ENCODE data around the gene COBLL1.

COBLL1 gene

DNA sequence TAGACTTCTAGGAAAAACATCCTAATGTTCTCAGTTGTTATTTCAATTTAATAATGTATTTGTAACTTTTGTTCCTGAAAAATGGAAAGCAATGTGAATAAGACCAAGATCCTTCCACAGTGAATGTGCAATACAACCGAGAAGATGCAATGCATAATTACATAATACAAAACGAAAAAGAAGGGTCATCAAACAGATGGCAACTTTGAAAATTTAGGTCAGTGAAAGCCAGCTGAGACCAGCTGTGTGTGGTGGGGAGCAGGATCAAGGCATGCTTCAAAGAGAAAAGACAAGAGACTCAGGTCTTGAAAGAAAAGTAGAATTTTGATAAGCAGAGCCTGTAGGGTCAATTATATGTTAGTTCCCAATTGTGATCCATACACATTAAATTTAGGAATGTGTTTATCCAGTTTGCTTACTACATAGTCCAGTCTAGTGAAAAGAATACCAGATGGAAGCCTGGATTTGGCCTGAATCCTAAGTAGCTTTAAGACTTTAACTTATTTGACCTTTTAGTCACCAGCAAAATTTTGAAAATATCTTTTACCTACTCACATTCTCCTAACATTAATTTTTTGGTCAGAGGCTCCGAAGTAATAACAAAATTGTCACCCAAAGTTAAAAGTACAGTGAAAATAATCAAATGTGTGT lies 93.7 kb downstream of the COBLL1 start:
- H3K4me3 Mint-ChIP-seq: no peak overlapping the region
- no peaks in the 10 kb centered on the region for H3K27me3 Mint-ChIP-seq
- H3K9me3 Mint-ChIP-seq: no peaks in the 10 kb centered on the region
- no peaks in the 10 kb centered on the region for H3K36me3 Mint-ChIP-seq (ENCODE audit: low read depth)
- H3K4me1 Mint-ChIP-seq (ENCODE audit: low read depth): no peaks in the 10 kb centered on the region
- DNase-seq: no peak
- H3K27ac Mint-ChIP-seq: no peak overlapping the region

DNA sequence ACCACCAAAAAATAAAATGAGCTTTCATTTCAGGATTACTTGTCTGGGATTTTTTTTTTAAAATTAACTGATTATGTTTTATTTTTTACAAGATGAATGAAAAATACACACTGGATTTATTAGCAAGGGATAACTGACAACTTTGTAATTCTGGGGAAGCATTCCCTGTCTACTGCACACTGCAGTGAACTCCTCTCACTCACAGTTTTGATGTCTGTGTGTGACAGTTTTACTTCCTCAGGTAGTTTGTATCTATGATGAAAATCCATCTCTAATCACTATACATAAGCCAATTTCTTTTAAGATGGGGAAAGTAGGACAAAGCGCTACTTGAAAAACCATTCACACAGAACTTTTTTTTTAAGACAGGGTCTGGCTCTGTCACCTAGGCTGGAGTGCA lies 94.5 kb downstream of the COBLL1 start:
- no peaks in the 10 kb centered on the region for H3K27me3 Mint-ChIP-seq
- no peak overlapping the region for H3K27ac Mint-ChIP-seq
- H3K4me1 Mint-ChIP-seq (ENCODE audit: low read depth): no peaks in the 10 kb centered on the region
- H3K36me3 Mint-ChIP-seq (ENCODE audit: low read depth): no peaks in the 10 kb centered on the region
- no peak overlapping the region for H3K4me3 Mint-ChIP-seq
- no peaks in the 10 kb centered on the region for H3K9me3 Mint-ChIP-seq
- DNase-seq: no peak

DNA sequence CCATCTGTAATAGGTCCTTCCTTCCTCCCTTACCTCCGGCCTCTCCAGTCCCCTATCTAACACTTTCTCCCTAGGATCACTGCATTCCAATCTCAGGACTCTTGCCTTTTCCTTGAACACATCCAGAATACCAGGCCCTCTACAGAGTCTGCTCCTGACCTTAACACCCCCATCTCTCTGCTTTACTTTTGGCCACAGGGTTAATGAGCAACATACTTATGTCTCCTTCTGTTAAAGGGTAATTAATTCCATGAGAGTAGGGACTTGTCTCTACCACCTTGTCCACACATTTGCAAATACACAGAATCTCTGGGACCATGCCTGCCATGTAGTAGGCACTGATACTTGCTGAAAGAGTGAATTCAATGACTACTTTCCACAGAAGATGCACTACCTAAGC lies 94.9 kb downstream of the COBLL1 start:
- H3K9me3 Mint-ChIP-seq: no peaks in the 10 kb centered on the region
- no peaks in the 10 kb centered on the region for H3K27me3 Mint-ChIP-seq
- H3K36me3 Mint-ChIP-seq (ENCODE audit: low read depth): no peaks in the 10 kb centered on the region
- no peaks in the 10 kb centered on the region for H3K4me1 Mint-ChIP-seq (ENCODE audit: low read depth)
- H3K4me3 Mint-ChIP-seq: no peak overlapping the region
- DNase-seq: no peak
- H3K27ac Mint-ChIP-seq: no peak overlapping the region

DNA sequence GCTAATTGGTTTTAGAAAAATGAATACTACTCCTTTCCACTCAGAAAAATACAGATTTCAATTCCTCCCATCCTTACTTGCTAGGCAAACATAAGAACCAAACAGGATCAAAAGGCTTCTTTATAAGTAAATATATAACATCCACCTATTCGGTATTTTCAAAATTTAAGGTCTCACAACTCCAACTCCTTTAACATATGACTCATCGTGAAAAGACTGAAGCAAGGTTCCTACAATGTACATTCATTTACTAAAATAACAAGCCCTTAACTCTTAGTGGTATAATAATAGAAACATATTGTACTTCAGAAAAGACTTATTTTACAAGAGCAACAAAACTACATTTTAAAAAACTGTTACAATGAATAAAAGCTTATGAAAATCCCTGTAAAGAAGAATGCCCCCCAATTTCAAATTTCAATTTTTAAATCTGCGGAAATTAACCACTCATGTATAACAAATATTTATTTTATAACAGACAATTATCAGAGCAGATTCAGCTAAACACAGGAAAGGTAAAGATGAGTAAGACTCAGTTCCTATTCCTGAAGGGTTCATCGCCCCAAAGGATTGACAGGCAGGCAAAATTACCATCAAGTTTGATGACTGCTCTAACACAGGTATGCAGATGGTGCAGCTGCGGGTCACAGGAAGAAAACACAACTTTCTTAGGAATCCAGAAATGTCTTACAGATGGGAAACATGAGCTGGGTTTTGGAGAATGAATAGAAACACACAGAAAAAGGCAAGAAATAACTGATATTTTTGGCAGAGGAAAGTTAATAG lies 96.4 kb downstream of the COBLL1 start:
- no peaks in the 10 kb centered on the region for H3K9me3 Mint-ChIP-seq
- no peaks in the 10 kb centered on the region for H3K36me3 Mint-ChIP-seq (ENCODE audit: low read depth)
- no peaks in the 10 kb centered on the region for H3K27me3 Mint-ChIP-seq
- DNase-seq: no peak
- no peak overlapping the region for H3K4me3 Mint-ChIP-seq
- no peak overlapping the region for H3K27ac Mint-ChIP-seq
- no peaks in the 10 kb centered on the region for H3K4me1 Mint-ChIP-seq (ENCODE audit: low read depth)

DNA sequence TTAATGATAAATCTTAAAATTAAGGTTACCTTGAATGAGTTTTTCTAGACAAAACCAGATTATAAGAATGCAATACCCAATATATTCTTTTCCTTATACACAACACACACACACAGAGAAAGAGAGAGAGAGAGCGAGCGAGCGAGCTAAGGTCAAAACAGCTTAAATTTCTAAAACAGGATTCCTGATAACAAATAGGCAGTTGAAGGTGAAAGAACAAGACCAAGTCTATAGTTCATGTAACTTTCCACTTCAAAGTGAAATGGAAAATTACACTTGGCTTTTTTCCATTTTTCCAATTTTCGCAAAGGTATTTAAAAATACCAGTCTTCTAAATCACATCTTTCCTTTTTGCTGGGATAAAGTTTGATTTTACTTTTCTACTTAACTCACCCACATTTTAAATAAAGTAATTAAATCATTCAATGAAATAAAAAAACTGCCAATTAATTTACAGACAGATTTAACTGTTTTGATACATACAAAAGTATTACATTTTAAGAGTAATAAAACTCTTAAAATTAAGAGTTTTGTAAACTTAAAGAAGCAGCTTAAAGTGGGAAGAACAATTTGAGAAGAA lies 98.8 kb downstream of the COBLL1 start:
- DNase-seq: no peak
- Mint-ChIP-seq H3K36me3 (ENCODE audit: low read depth) (no peaks in the 10 kb centered on the region), H3K9me3 (no peaks in the 10 kb centered on the region), H3K4me3 (no peak overlapping the region), H3K4me1 (ENCODE audit: low read depth) (no peaks in the 10 kb centered on the region), H3K27me3 (peaks cover under 1% of the 10 kb centered on the region), H3K27ac (no peak overlapping the region)

DNA sequence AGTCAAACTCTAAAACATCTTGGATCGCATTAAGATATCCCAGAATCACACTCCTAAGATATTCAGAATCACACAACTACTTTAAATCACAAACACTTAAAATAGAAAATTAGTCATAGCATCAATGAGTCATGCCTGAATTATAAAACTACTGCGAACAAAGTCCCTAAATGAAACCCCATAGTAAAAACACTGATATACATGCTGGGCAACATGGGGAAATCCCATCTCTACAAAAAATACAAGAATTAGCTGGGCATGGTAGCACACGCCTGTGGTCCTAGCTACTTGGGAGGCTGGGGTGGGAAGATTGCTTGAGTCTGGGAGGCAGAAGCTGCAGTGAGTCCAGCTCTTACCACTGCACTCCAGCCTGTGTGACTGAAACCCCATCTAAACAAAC lies 101.7 kb downstream of the COBLL1 start:
- H3K9me3 Mint-ChIP-seq: no peaks in the 10 kb centered on the region
- H3K4me3 Mint-ChIP-seq: no peak overlapping the region
- no peaks in the 10 kb centered on the region for H3K4me1 Mint-ChIP-seq (ENCODE audit: low read depth)
- H3K27ac Mint-ChIP-seq: no peak overlapping the region
- H3K27me3 Mint-ChIP-seq: peaks cover 6% of the 10 kb centered on the region
- no peaks in the 10 kb centered on the region for H3K36me3 Mint-ChIP-seq (ENCODE audit: low read depth)
- no peak for DNase-seq

DNA sequence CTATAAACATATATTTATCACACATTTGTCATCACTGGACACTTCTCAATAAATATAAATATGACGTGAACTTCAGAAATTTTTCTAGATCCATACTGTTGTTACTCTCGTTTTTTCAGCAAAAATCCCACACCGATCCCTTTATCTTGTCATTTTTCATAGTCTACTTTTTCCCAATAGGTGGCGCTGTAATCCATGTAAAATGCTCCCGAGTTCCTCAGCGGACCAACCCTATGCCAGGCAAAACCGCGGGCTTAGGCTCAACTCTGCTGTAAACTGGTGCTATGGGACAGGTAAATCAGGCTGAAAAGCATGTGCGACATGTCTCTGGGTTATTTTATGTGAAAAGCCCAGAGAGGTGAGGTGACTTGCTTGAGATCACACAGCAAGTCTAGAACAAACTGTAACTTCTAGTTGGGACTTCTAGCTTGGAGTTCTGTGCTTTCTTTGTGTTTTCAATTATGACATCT lies 104.0 kb downstream of the COBLL1 start:
- H3K4me1 Mint-ChIP-seq (ENCODE audit: low read depth): no peaks in the 10 kb centered on the region
- H3K9me3 Mint-ChIP-seq: no peaks in the 10 kb centered on the region
- no peaks in the 10 kb centered on the region for H3K36me3 Mint-ChIP-seq (ENCODE audit: low read depth)
- H3K4me3 Mint-ChIP-seq: no peak overlapping the region
- DNase-seq: peak; percentile 32
- no peak overlapping the region for H3K27ac Mint-ChIP-seq
- H3K27me3 Mint-ChIP-seq: peaks cover 6% of the 10 kb centered on the region

DNA sequence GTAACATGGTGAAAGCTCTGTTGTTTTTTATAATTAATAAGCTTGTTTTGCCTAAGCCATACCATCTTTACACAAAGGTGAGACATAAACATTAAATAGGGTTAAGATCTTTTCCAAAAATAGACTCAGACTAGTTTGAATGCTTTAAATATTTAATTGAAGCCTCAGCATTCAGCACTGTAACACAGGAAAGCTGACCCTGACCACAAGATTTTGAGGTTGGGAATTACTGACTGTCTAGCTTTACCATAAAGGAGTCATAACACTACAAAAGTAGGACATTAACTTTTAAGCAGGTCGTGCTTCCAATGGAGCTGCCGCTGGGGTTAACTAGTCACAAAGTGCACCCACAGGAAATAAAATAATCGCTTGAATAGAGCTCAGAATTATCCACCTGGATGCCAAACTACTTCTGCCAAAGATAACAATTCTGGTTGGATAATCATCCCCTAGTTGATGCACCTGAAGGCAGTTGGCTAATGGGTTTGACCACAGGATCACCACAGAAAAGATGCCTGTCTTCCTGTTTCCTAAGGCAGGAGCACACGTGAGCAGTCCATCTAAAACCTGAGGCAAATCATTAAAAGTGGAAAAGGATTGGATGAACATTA lies 106.2 kb downstream of the COBLL1 start:
- peaks cover 6% of the 10 kb centered on the region for H3K27me3 Mint-ChIP-seq
- no peak overlapping the region for H3K4me3 Mint-ChIP-seq
- no peaks in the 10 kb centered on the region for H3K36me3 Mint-ChIP-seq (ENCODE audit: low read depth)
- no peaks in the 10 kb centered on the region for H3K4me1 Mint-ChIP-seq (ENCODE audit: low read depth)
- H3K9me3 Mint-ChIP-seq: no peaks in the 10 kb centered on the region
- no peak for DNase-seq
- H3K27ac Mint-ChIP-seq: no peak overlapping the region

DNA sequence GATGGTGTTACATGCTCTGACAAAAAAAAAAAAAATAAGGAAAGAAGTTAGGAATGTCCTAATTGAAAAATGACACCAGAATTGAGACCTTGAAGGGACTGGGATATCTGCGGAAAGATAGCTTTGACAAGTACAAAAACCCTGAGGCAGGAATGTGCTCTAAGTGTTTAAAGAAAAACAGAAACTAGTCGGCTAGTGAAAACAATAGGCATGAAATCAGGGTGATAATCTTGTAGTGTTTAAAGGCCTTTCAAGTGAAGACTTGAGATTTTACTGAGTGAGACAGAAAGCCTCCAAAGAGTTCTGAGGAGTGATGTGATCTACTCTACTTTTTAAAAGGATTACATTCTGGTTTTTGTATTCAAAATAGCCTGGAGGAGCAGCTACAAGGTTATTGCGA lies 107.4 kb downstream of the COBLL1 start:
- Mint-ChIP-seq H3K4me3 (no peak overlapping the region), H3K27me3 (peaks cover 6% of the 10 kb centered on the region), H3K27ac (no peak overlapping the region), H3K36me3 (ENCODE audit: low read depth) (no peaks in the 10 kb centered on the region), H3K4me1 (ENCODE audit: low read depth) (no peaks in the 10 kb centered on the region), H3K9me3 (no peaks in the 10 kb centered on the region)
- DNase-seq: no peak

DNA sequence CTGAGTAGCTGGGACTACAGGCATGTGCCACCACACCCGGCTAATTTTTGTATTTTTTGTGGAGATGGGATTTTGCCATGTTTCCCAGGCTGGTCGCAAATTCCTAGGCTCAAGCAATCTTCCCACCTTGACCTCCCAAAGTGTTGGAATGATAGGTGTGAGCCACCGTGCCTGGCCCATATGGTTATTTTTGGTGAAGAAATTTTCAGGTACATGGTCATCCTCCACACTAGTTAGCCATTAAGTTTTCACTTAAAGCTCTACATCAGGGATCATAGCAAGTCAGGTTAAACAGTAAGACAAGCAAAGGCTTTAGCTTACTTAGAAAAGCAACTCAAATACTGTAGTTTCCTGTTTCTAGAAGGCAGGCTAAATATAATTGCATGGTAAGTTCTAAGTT lies 116.1 kb downstream of the COBLL1 start:
- Mint-ChIP-seq H3K36me3 (ENCODE audit: low read depth) (no peaks in the 10 kb centered on the region), H3K27ac (no peak overlapping the region), H3K27me3 (no peaks in the 10 kb centered on the region), H3K4me1 (ENCODE audit: low read depth) (no peaks in the 10 kb centered on the region), H3K4me3 (no peak overlapping the region), H3K9me3 (no peaks in the 10 kb centered on the region)
- no peak for DNase-seq

DNA sequence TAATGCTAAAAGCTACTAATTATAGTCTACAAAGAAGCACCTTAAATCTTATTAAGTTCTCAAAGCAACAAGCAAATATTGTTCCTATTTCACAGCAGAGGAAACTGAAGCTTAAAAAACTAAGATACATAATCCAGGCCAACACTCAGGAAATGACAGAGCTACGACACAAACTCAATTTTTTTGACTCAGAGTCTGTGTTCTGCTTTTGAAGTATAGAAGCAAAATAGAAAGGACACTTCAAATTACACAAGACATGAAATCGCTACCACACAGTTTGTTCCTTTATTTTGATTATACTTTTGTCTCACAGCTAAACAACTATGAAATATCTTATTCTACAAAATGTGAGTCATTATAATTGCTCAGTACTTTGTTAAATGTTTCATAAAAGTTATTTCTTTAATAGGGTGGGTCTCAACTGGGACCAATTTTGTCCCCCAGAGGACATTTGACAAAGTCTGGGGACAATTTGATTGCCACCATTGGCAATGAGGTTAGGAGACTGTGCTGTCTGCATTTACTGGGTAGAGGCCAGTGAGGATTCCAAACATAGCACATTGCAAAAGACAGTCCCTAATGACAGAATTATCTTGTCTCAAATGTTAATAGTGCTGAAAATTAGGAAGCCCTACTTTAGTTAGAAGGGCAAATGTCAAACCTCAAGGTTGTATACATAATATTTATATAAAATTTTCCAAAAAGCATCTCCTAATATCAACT lies 118.8 kb downstream of the COBLL1 start:
- H3K4me1 Mint-ChIP-seq (ENCODE audit: low read depth): no peaks in the 10 kb centered on the region
- DNase-seq: no peak
- H3K27ac Mint-ChIP-seq: no peak overlapping the region
- H3K36me3 Mint-ChIP-seq (ENCODE audit: low read depth): no peaks in the 10 kb centered on the region
- no peaks in the 10 kb centered on the region for H3K9me3 Mint-ChIP-seq
- no peak overlapping the region for H3K4me3 Mint-ChIP-seq
- H3K27me3 Mint-ChIP-seq: no peaks in the 10 kb centered on the region

DNA sequence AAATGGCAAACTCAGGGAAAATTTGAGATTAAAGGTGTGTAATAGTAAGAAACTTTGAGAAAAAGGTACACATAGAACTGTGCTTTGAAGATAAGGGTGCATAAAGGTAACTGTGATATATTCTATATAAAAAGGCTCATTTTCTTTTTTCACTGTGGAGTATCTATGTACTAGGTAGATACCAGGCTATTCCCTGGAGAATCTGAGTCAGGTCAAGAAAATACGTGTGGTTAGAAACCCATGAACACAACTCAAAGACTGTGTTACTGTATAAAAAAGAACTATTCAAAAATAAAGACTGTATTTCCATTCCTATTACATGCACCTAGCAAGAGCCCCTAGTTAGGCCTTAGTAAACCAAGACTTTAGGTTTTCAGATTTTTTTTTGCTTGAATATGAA lies 120.2 kb downstream of the COBLL1 start:
- no peaks in the 10 kb centered on the region for H3K36me3 Mint-ChIP-seq (ENCODE audit: low read depth)
- H3K27me3 Mint-ChIP-seq: no peaks in the 10 kb centered on the region
- no peaks in the 10 kb centered on the region for H3K4me1 Mint-ChIP-seq (ENCODE audit: low read depth)
- H3K27ac Mint-ChIP-seq: no peak overlapping the region
- no peaks in the 10 kb centered on the region for H3K9me3 Mint-ChIP-seq
- no peak overlapping the region for H3K4me3 Mint-ChIP-seq
- DNase-seq: no peak

DNA sequence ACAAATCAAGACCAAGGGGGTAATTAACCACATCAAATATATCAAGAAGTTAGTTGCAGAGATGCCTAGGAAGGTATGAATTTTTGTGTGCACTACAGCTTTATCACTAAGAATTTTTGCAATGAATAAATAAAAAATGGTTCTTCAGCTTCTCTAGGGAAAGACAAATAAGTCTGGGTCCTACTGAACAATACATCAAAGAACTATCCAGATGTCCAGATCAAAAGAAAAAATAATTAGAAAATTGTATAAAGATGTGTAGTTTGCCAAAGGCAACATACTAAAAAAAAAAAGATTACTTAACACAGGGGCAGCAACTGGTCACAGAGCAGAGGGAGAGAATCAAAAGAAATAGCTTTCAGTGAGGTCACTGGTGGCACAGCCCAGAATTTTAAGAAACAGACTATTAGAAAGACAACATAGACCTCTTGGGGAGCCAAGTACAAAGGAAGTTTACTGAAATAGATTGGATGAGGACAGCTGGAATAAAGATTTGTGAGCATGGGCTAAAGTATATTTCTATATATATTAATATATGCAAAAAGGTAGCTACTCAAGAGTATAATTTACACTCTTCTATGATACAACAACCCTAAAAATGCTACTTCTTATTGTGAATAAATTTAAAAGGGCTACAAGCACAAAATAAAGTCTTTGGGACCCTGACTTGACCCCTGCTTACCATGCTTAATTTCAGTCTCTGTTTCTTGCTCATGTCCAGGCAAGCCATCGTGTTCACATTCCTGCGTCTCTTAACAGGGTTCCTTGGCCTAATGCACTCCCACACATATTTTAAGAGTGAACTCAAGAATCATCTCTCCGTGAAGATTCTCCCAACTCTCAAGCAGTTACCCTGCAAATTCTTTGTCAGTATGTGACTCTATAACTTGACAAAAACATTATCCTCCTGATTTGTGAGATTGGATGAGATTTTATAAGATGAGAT lies 121.4 kb downstream of the COBLL1 start:
- H3K4me1 Mint-ChIP-seq (ENCODE audit: low read depth): no peaks in the 10 kb centered on the region
- H3K4me3 Mint-ChIP-seq: no peak overlapping the region
- H3K36me3 Mint-ChIP-seq (ENCODE audit: low read depth): no peaks in the 10 kb centered on the region
- no peaks in the 10 kb centered on the region for H3K27me3 Mint-ChIP-seq
- no peaks in the 10 kb centered on the region for H3K9me3 Mint-ChIP-seq
- H3K27ac Mint-ChIP-seq: no peak overlapping the region
- no peak for DNase-seq

Measured in activated T-cell treated with anti-CD3 and anti-CD28 coated beads, Interleukin-2, amount 50 U/mL, for 24 hours (primary cell).